ENCODE data around the gene COL5A1.
"Not testable (repeated sequence)": the region's sequence is repeated elsewhere in the genome, so short reads cannot be mapped to it uniquely, and the experiment has no call there.

Gene COL5A1

DNA sequence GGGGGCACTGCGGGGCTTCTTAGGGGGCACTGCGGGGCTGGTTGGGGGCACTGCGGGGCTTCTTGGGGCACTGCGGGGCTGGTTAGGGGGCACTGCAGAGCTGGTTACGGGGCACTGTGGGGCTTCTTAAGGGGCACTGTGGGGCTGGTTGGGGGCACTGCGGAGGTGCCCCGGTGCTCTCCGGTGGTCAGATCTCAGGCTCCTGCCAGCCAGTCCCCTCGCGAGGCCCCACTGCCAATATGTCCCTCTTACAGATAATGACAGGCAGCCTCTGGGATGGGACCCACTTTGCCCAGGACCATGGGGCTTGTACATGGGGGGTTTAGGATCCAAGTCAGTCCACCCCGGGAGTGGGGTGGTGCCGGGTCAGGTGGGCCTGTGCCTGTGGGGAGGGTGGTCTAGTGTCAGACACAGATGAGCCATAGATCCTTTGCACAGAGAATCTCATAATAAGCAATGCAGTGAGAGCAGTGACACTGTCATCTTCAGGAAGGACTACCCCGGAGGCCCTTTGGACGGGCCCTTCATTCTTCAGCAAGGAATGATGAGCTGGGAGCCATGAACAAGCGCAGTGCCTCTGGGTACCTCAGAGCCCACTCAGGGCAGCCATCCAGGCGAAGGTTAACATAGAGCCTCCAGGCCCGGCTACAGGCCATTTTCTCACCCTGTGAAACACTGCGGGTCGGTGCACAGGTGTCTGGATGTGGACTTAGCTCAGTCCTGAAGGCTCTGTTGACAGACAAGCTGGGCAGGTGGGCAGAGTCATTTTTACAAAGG lies 38.2 kb downstream of the COL5A1 start:
- DNase-seq, result no peak

DNA sequence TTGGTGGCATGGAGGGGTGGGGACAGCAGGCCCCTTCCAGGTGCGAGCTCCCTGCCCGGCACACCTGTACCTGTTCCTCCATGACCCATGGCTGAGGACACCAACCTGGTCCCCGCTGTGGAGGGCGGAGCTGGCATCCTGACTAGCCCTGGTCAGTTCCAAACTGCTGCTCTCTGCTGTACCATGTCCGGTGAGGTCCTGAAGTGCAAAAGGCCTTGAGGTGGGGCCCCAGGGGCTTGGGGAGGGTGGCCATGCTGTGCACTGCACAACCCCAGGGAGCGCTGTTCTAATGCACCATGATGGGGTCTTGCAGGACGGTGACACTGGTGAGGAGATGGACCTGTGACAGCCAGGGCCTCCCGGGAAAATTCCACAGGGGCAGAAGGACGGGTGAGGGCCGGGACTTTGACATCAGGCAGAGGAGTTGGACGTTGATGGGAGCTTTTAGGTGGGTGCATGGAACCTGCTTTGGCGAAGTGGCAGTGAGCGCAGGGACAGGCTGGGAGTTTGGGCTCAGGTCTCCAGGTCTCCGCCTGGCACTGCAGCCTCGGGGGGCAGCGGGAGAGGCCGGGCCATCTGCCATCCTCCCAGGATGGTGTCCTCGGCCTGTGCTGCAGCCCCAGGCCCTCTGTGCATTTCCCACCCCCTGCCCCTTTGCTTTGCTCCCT lies 38.9 kb downstream of the COL5A1 start:
- DNase-seq, result no peak

DNA sequence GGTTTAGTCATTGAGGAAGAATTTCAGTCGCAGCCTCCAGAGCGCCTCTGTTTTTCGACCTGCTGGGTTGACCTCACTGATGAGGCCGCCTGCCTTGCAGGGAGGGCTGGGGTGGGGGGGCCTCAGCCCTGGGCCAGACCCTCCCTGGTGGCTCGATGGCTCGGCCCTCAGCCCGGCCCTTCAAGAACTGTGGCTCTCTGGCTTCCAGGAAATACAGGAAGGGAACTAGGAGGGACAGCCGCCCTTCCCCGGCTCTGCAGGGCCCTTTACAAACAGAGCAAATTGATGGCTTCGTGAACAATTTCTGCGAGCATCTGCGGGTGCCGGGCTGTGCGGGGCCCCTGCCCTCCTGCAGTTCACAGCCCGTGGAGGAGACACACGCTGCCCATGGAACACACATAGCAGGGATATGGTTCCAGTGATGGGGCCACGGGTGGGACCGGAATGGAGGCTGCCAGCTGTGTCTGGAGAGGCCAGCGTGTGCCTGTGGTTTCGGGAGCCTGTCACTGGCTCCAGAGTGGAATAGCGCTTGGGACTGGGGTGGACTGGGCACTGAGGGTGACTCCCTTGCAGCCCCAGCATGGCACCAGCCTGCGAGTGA lies 39.6 kb downstream of the COL5A1 start:
- peak; percentile 95 for DNase-seq

DNA sequence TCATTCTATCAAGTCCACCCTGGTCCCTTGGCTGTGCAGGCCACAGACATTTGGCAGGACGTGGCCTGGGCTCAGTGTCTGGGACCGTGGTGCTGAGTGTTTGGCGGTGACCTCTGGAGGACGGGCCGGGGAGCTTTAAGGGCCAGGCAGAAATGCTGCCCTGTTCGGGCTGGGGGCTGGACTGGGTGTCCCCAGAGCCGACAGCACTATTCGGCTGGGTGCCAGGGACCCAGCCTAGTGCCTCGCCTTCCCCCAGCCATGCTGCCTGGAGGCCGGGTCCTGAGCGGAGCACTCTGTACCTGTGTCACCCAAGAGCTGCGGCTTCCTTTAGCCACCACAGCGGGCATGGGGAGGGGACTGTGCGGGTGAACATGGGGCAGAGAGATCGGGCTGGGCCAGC lies 40.4 kb downstream of the COL5A1 start:
- no peak for DNase-seq

DNA sequence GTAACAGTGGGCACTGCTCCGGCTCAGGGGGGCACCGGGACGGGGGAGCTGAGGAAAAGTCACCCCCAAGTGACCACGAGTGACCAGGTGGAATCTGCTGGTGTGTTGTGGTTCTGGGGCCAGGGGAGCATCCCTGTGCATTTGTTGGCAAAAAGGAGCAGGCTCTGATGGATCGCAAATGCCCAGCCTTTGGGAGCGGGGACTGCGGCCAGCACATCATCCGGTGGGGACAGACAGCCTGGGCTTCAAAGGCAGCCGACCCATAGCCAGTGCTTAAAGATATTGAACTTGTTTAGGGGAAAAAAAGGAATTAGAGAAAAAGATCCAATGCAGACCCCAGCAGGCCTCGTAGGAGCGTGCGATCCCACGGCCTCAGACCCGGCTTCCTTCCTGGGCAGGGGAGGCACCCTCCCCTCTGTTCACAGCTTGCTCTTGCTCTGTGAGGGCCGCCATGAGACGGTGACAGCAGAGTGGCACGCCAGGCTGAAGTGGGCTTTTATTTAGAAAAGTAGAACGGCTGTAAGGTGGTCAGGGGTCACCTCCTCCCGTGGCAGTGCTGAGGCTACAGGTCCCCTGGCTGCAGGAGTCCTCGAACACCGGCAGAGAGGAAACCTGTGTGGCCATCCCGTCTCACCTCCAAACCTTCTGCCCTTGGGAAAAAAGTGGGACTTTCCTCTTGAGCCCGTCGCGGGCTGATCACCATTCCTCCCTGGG lies 41.2 kb downstream of the COL5A1 start:
- DNase-seq, result no peak

DNA sequence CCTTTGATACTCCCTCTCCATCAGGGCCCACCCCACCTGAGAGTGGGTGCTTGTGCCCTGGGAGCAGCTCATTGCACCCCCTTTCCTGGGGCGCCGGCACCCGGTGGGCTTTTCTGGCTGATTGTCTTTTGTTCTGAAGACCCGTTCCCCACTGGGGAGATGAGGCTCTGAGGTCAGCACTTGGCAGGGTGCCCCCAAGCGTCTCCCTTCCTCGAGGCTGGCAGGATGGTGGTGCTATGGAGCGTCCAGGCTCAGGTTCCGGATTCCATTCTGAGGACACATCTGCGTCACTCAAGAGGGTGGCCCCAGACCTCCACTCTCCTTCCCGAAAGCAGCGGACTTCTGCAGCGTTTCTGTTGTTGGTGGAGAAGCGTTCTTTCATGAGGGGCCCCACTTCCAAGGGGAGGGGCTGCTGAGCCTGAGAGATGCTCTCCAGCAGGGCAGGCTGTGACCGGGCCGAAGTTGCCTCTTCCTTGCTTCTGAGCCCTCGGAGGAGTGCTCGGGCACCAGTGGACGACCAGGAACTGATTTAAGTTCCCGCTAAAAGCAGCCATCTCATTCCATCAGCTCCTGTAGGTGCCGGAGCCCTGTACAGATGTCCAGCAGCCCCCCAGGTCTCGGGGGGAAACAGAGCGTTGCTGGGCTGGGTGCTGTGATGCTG lies 42.2 kb downstream of the COL5A1 start:
- DNase-seq, result no peak

DNA sequence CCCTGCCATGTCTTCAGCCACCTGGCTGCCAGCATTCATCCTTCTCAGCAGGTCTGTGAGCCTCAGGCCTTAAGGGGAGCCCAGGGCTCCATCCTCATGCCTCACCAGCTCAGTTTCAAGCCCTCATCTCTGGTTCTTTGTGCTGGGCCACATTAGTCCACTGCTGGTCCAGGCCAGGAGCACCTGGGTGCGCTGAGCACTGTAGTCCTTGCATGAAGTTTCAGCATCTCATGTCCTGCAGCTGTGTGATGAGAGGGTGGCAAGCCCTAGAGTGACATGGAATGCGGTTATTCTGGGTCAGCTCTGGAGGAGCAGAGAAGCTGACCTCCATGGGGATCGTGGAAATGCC lies 42.7 kb downstream of the COL5A1 start:
- DNase-seq, result no peak

DNA sequence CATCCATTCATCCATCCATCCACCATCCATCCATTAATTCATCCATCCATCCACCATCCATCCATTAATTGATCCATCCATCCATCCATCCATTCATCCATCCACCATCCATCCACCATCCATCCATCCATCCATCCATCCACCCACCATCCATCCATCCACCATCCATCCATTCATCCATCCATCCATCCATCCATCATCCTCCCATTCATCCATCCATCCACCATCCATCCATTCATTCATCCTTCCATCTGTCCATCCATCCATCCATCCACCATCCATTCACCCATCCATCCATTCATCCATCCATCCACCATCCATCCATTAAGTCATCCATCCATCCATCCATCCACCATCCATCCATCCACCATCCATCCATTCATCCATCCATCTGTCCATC lies 43.3 kb downstream of the COL5A1 start:
- not testable (repeated sequence) for DNase-seq

DNA sequence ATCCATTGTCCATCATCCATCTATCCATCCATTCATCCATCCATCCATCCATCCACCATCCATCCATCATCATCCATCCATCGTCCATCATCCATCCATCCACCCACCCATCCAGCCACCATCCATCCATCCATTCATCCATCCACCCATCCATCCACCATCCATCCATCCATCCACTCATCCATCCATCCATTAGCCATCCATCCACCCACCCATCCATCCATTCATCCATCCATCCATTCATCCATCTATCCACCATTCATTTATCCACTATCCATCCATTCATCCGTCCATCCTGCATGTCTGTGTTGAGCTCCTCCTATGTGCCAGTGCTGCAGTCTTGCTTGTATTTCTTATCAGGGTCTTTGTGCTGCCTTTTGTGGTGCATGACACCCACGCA lies 44.2 kb downstream of the COL5A1 start:
- DNase-seq, result no peak

DNA sequence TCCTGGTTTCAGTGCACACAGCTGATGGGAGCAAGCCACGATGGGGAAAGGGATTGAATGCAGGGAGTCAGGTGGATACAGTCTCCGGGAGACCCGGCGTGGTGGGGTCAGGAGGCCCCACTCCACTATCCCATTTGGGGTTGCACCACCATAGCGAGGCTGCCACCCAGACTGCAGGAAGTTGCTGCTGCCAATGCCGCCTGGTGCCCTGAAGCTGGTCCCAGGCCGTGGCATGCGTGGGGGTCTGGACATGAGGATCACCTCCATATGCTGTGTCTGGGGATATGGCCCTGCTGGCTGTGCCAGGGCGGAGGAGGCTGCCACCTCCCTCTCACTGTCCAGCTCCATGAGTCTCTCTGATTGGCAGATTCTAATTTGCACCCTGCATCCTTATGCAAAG lies 45.3 kb downstream of the COL5A1 start:
- DNase-seq, result no peak

DNA sequence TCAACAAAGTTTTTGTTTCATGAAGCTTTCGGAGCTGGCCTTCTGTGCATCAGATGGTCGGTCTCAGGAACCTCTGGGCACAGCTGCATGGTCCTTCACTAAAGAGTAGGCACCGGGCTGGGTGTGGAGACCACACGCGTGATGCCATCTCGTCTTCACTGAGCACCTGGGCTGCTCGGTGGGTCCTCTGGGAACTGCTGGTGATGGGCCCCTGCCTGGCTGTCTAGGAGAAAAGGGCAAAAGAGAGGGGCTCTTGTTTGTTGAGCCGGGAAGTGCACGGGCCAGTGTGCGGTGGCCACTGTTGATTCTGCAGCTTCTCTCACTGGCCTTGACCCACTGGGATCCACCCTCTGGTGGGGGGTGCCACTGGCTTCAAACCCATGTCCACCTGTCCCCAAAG lies 46.0 kb downstream of the COL5A1 start:
- DNase-seq, result no peak

DNA sequence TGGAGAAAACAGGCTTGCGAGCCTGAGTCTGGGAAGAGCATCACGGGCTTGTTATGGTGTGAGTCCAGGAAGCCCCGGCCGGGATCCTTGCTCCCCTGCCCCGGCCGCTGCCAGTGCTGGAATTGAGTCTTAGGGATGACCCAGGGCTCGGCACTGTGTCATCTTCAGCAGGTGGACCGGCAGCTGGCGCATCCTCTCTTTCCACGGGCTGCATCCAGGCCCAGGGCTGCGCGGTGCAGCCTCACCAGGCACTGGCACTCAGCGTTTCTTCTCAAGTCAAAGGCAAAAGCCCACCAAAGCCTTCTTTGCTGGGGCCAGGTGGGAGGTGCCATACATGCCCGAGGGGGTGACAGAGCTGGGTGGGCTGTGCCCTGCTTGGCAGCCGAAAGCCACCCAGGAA lies 46.6 kb downstream of the COL5A1 start:
- no peak for DNase-seq

DNA sequence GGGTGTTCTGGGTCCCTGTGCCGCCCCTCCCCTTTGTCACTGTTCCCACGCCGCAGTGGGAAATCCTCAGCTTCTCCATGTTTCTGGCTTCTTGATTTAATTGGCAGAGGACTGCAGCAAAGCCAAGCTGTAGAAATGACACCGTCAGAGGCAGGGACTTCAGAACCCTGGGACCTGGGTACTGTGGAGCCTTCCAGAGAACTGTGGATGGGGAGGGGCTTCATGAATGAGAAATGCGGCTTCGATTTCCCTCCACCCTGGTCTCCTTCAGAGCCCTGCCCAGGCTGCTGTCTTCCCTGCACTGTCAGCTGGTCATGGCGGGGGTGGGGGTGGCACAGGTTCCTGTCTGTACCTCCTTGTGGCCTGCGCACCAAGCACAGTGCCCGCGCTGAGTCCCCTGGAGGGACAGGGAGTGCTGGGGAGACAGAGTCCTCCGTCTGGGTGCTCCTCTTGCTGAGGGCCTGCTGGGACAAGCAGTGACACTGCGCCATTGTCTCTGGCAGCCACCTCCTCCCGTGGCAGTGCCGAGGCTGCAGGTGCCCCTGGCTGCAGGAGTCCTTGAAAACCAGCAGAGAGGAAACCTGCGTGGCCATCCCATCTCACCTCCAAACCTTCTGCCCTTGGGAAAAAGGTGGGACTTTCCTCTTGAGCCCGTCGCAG lies 47.2 kb downstream of the COL5A1 start:
- DNase-seq, result no peak

DNA sequence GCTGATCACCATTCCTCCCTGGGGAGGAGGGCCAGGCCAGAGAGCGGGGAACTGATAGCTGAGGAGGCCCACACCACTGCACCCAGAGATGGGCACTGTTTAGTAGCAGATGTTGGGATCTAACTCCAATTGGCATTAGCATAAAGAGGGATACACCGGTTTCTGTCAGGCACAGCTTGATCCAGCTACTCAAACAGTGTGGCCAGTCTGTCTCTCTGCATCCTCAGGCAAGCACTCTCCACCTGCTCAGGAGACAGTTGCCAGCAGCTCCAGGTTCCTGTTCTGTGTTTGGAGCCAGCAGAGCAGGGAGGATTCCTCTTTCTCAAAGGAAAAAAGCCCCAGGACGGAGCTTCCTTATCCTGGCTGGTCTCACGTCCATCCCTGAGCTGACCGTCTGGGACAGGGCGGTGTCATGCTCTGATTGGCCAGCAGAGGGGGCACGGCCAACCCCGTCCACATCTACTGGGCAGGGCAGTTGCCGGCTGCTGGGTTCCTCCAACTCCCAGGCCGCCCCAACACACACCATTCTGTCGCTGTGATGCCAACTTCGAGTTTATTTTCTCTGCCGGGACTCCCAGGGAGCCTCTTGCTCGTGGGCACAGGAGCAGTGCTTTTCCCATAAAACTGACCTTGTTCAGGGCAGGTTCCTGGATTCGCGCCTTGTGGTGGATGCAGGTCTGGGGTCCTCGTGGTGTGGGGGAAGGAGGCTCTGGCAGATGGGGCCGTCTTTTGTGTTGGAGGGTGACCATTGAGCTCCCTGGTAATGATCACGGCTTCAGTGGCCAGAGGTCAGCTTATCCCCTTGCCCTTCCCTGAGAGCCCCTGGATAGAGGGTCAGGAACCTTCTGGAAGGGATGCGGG lies 47.9 kb downstream of the COL5A1 start:
- DNase-seq, result peak; percentile 89

DNA sequence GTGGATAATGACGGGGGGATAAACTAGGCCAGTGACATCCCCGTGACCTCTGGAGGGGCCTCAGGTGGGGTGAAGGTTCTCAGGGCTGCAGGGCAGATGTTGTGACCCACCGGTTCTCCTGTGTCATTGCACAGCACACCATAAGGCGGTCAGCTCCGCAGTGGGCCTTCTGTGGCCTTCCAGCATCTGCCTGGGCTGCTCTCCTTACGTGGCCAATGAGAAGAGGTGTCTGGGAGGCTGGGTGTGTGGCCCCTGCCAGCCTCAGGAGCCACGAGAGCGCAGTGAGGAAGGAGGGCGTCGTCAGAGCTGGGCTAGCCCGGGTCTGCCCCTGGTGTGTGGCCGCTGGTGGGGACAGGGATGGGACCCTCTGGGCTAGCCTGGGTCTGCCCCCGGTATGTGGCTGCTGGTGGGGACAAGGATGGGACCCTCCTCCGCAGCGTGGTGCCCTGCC lies 48.7 kb downstream of the COL5A1 start:
- no peak for DNase-seq

DNA sequence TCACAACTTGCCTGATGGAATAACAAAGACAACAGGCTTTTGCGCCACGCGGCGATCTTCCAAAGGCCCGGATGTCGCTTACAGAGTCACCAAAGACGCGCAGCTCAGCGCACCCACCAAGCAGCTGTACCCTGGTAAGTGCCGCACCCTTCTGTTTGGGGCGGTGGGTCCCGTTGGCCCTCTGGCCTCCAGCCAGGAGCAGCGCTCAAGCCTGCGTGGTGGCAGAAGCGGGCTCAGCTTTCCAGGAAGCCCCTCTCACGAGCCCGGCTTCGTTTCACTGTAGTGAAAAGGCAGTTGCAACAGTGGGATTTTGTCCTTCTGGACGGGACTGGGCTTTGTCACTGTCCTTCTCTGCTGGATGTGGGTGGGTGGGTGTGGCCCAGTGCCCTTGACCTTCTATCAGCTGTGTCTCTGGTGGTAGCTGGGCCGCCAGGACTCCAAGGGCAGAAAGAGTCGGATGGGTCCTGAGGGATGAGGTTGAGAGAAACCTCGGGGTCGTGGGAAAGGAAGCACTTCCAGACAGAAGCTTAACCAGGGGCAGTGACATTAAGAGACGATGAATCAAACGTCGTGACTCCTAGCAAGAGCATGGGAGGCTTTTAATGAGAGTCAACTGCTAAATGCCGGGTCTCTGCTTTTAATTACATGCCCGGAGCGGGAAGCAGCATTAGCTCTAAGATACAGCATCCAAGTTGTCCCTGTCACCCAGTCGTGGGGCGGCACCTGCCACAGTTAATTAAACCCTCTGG lies 49.5 kb downstream of the COL5A1 start:
- DNase-seq, result peak; percentile 72

DNA sequence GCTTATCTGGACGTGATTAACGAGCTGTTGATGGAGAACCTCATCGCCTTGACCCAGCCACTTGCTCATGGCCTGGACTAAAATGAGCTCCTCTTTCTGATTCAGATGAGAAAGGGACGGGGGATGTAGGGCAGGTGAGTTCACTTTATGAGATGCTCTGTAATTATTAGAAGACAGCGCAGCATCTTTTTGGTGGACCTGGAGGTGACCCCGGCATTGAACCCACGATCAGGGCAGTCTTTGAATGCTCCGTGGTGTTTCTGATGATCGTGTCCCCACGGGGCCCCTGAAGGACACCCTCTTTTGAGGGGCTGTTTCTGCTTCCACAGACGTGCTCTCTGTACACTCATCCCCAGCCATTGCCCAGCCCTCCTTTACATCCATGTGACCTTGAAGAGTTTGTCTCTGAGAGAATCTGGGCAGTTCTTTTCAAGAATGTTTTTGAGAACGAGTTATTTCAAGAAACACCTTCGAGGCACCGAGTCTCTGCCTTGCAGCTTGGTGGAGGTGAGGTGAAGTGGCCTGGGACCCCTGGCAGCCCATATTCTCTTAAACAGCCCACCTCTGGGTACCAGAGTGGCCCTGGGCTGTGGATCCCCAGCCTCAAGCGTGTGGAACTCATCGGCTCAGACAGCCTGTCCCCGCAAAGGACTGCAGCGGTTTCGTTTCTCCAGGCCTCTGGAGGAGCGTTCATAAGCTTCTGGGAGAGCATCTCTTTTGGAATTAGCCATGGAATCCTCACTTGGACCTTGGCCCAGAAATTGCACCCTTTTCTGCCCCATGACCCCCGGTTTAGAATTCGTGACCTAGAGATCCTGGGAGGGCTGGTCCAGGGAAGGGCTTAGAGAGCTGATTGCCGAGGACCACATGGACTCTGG lies 50.3 kb downstream of the COL5A1 start:
- no peak for DNase-seq

DNA sequence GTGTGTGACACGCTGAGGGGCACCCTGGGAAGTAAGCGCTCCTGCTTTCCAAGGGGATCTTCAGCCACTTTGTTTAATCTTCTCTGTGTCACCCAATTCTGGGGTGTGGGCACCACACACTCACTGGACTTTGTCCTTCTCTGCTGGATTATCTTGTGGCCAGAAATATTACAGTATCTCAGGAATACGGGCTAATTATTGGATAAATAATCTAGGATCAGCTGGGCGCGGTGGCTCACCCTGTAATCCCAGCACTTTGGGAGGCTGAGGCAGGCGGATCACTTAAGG lies 50.9 kb downstream of the COL5A1 start:
- DNase-seq, result no peak

DNA sequence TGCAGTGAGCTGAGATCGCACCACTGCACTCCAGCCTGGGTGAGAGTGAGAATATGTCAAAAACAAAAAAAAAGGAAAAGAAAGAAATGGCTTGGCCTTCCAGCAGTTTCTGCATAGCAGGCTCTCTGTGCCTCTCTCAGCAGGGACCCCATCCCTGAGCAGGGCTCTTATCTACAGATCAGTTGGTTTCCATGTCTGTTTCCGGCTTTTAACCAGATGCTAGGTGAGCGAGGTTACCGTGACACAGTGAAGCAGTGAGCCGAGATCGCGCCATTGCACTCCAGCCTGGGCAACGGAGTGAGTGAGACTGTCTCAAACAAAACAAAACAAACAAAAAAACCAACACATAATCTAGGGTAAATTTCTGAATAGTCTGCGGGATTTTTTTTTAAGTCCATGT lies 51.4 kb downstream of the COL5A1 start:
- DNase-seq, result no peak
